ENCODE measurements around the gene AK4. TPM values are rescaled to one million over a fixed set of nuclear protein-coding genes. Genes with fewer than 3 reads are reported as not detected.

The AK4 gene
- total and polyA plus RNA-seq, 10 donors, result 0.46 to 15.1 (median 4.3) TPM

GRCh38 chr1:65231718-65232330 lies 83.8 kb downstream of the AK4 start:
- Histone ChIP-seq H3K27ac (no peak overlapping the region), H3K36me3 (no peaks in the 10 kb centered on the region), H3K4me3 (no peak overlapping the region), H3K4me1 (peaks cover 0 to 8% (median 0%) of the 10 kb centered on the region in 6 donors), H3K27me3 (replicated peaks in 1 of 7) (peaks cover 0 to 1% (median 0%) of the 10 kb centered on the region in 7 donors), H3K9me3 (peaks cover 0 to 13% (median 10%) of the 10 kb centered on the region in 8 donors)
- TF ChIP-seq, protein P1, sequence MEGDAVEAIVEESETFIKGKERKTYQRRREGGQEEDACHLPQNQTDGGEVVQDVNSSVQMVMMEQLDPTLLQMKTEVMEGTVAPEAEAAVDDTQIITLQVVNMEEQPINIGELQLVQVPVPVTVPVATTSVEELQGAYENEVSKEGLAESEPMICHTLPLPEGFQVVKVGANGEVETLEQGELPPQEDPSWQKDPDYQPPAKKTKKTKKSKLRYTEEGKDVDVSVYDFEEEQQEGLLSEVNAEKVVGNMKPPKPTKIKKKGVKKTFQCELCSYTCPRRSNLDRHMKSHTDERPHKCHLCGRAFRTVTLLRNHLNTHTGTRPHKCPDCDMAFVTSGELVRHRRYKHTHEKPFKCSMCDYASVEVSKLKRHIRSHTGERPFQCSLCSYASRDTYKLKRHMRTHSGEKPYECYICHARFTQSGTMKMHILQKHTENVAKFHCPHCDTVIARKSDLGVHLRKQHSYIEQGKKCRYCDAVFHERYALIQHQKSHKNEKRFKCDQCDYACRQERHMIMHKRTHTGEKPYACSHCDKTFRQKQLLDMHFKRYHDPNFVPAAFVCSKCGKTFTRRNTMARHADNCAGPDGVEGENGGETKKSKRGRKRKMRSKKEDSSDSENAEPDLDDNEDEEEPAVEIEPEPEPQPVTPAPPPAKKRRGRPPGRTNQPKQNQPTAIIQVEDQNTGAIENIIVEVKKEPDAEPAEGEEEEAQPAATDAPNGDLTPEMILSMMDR (IDR thresholded peaks at IDR 0.05 in 8 of 11, conservative IDR thresholded peaks at IDR 0.05 in 3 of 11), result no peak
- no peak for TF ChIP-seq POLR2A (IDR thresholded peaks at IDR 0.05)
- TF ChIP-seq POLR2AphosphoS5 (IDR thresholded peaks at IDR 0.05), result no peak
- intact Hi-C loops (cut with DNase I; ENCODE audit: low total_unique reads), result no loop called here
- no peak for DNase-seq
- 59 to 69% (median 64%) methylated on average over 4 of the region's 4 CpGs for WGBS, 5 donors

- peaks cover 0 to 8% (median 0%) of the 10 kb centered on the region in 6 donors for H3K4me1 ChIP-seq
- H3K36me3 ChIP-seq, result no peaks in the 10 kb centered on the region
- H3K4me3 ChIP-seq, result no peak overlapping the region
- peaks cover 0 to 18% (median 15%) of the 10 kb centered on the region in 8 donors for H3K9me3 ChIP-seq
- no peak overlapping the region for H3K27ac ChIP-seq
- intact Hi-C loops (cut with DNase I; ENCODE audit: low total_unique reads), result no loop called here
- peaks cover 0 to 4% (median 0%) of the 10 kb centered on the region in 7 donors for H3K27me3 ChIP-seq (replicated peaks in 1 of 7)
- WGBS, 5 donors, result 47 to 62% (median 61%) methylated on average over 4 of the region's 4 CpGs
- TF ChIP-seq POLR2A (IDR thresholded peaks at IDR 0.05) (no peak), POLR2AphosphoS5 (IDR thresholded peaks at IDR 0.05) (no peak)
- TF ChIP-seq, protein P1 (IDR thresholded peaks at IDR 0.05 in 8 of 11, conservative IDR thresholded peaks at IDR 0.05 in 3 of 11), result no peak
- no peak for DNase-seq
These were observed 84.5 kb downstream of the AK4 start for GRCh38 chr1:65232461-65232990.

DNA sequence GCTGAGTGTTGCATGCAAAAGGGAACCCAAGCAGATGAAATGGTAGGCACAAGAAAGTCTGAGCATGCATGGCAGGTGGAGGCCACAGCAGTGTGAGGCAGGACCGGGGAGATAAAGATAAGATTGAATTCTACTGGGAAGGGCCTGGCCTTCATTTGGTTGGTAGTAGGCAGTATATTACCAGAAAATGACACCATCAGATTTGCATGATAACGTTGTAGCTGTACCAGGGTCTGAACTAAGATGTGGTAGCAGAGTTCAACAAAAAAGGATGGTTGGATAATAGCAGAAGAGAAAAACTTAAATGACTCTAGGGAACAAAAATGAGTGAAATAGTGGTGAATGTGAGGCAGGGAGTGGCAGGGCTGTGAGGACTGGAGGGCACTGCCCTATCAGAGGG lies 85.8 kb downstream of the AK4 start:
- intact Hi-C loops (cut with DNase I; ENCODE audit: low total_unique reads), result no loop called here
- Histone ChIP-seq H3K27me3 (replicated peaks in 1 of 7) (peaks cover 0 to 4% (median 0%) of the 10 kb centered on the region in 7 donors), H3K9me3 (peaks cover 0 to 19% (median 15%) of the 10 kb centered on the region in 8 donors), H3K4me3 (no peak overlapping the region), H3K36me3 (no peaks in the 10 kb centered on the region), H3K27ac (no peak overlapping the region), H3K4me1 (peaks cover 0 to 8% (median 0%) of the 10 kb centered on the region in 6 donors)
- TF ChIP-seq POLR2A (IDR thresholded peaks at IDR 0.05) (no peak), POLR2AphosphoS5 (IDR thresholded peaks at IDR 0.05) (no peak)
- TF ChIP-seq, protein P1 (IDR thresholded peaks at IDR 0.05 in 8 of 11, conservative IDR thresholded peaks at IDR 0.05 in 3 of 11), result no peak
- DNase-seq, result no peak
- WGBS, 5 donors, result 66 to 90% (median 68%) methylated on average over 2 of the region's 2 CpGs

Data from spleen (tissue), 11 donors.